ENCODE results near the gene ARV1.

DNA sequence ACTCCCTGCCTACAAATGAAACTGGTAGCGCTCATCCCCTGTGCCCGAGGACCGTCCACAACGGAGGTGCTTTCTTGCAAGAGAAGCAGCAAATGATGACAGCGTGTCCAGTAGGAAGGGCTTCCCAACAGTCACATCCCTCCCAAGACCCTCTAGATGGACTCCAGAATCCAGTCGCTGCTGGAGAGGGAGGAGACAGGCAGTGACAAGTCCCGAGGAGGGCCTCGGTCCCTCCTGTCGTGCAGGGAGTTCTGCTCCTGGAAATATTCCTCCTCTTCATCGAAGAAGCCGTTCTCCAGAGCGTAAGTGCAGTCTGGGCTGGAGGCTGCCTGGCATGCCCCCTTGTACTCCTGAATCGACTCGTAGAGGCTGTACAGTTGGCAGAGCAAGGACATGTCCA, 40.8 kb downstream of the ARV1 start:
- TF ChIP-seq POLR2A (IDR thresholded peaks at IDR 0.05; ENCODE audit: extremely low read depth, insufficient read length): no peak
- TF ChIP-seq, protein P1, sequence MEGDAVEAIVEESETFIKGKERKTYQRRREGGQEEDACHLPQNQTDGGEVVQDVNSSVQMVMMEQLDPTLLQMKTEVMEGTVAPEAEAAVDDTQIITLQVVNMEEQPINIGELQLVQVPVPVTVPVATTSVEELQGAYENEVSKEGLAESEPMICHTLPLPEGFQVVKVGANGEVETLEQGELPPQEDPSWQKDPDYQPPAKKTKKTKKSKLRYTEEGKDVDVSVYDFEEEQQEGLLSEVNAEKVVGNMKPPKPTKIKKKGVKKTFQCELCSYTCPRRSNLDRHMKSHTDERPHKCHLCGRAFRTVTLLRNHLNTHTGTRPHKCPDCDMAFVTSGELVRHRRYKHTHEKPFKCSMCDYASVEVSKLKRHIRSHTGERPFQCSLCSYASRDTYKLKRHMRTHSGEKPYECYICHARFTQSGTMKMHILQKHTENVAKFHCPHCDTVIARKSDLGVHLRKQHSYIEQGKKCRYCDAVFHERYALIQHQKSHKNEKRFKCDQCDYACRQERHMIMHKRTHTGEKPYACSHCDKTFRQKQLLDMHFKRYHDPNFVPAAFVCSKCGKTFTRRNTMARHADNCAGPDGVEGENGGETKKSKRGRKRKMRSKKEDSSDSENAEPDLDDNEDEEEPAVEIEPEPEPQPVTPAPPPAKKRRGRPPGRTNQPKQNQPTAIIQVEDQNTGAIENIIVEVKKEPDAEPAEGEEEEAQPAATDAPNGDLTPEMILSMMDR (IDR thresholded peaks at IDR 0.05; ENCODE audit: low read depth, low read length): no peak
